GM23248 (cell line): ENCODE data around the gene BCL2.

Experiments used
- EZH2 ChIP-seq: fragments of 200-600 bp; sonication (generic); IDR thresholded peaks from 2 replicates; pipeline ENCODE4 v1.6.1; 2018; ENCODE audit warnings: antibody characterized with exemption, mild to moderate bottlenecking; ENCODE audit not compliant: insufficient read depth, poor library complexity, severe bottlenecking
- EZH2phosphoT487 ChIP-seq: fragments of 200-600 bp; sonication (generic); IDR thresholded peaks from 2 replicates; pipeline ENCODE4 v1.6.1; 2018; ENCODE audit warnings: antibody characterized with exemption, moderate library complexity, mild to moderate bottlenecking, low read depth; ENCODE audit not compliant: insufficient read depth

DNA sequence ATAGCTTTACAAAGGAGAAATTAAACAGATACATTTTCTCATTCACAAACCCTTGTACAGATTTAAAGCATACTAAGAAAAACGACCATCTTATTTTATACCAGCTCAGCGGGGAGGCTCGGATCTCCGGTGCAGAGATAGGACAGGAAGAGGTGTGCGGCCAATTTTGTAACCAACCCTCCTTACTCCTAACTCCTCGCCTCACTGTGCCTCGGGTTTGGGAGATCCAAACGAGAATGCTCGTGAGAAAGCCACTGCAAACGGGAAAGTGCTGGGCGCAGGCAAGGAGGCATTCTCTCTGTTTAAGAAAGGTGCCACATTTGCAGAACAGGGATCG lies 46.3 kb upstream of the BCL2 start:
- TF ChIP-seq EZH2phosphoT487, result no peak
- TF ChIP-seq EZH2, result no peak
